Measurements from ENCODE around the gene SCARF2.

SCARF2 gene

GRCh38 chr22:20438678-20439492, 1.3 kb upstream of the SCARF2 start:
- TF ChIP-seq CTCF (IDR thresholded peaks at IDR 0.05; ENCODE audit: borderline replicate concordance, control extremely low read depth, extremely low read depth, insufficient read depth, missing control alignments): no peak
- DNase-seq (ENCODE audit: low spot score): no peak
- in situ Hi-C loops (cut with MboI; ENCODE audit: low sequenced_read_pairs, unreplicated experiment): no loop called here

GRCh38 chr22:20438427-20438677, 727 bp upstream of the SCARF2 start:
- in situ Hi-C loops (cut with MboI; ENCODE audit: low sequenced_read_pairs, unreplicated experiment): no loop called here
- no peak for TF ChIP-seq CTCF (IDR thresholded peaks at IDR 0.05; ENCODE audit: borderline replicate concordance, control extremely low read depth, extremely low read depth, insufficient read depth, missing control alignments)
- no peak for DNase-seq (ENCODE audit: low spot score)

- in situ Hi-C loops (cut with MboI; ENCODE audit: low sequenced_read_pairs, unreplicated experiment): no loop called here
- no peak for TF ChIP-seq CTCF (IDR thresholded peaks at IDR 0.05; ENCODE audit: borderline replicate concordance, control extremely low read depth, extremely low read depth, insufficient read depth, missing control alignments)
- DNase-seq (ENCODE audit: low spot score): peak; percentile 47
Measured at GRCh38 chr22:20436768-20437612, 635 bp downstream of the SCARF2 start.

GRCh38 chr22:20436307-20436767, 1.3 kb downstream of the SCARF2 start:
- peak; percentile 26 for DNase-seq (ENCODE audit: low spot score)
- TF ChIP-seq CTCF (IDR thresholded peaks at IDR 0.05; ENCODE audit: borderline replicate concordance, control extremely low read depth, extremely low read depth, insufficient read depth, missing control alignments): no peak
- in situ Hi-C loops (cut with MboI; ENCODE audit: low sequenced_read_pairs, unreplicated experiment): no loop called here

GRCh38 chr22:20435436-20436306, 2.0 kb downstream of the SCARF2 start:
- in situ Hi-C loops (cut with MboI; ENCODE audit: low sequenced_read_pairs, unreplicated experiment): no loop called here
- no peak for DNase-seq (ENCODE audit: low spot score)
- TF ChIP-seq CTCF (IDR thresholded peaks at IDR 0.05; ENCODE audit: borderline replicate concordance, control extremely low read depth, extremely low read depth, insufficient read depth, missing control alignments): no peak

- no peak for DNase-seq (ENCODE audit: low spot score)
- in situ Hi-C loops (cut with MboI; ENCODE audit: low sequenced_read_pairs, unreplicated experiment): no loop called here
- TF ChIP-seq CTCF (IDR thresholded peaks at IDR 0.05; ENCODE audit: borderline replicate concordance, control extremely low read depth, extremely low read depth, insufficient read depth, missing control alignments): no peak
Measured at GRCh38 chr22:20434773-20435172, 2.9 kb downstream of the SCARF2 start.
